H9 (cell line): ENCODE results near the gene EFCAB6. TPM values are rescaled to one million over a fixed set of nuclear protein-coding genes. Genes with fewer than 3 reads are reported as not detected.

Source experiments
- DNase-seq: peaks from one replicate; pipeline ENCODE4 v3.0.0-alpha.2; 2017
- H2AFZ ChIP-seq: one replicate; pipeline ENCODE4 v1.6.1; 2013; ENCODE audit warnings: mild to moderate bottlenecking, low read length, control low read depth, moderate library complexity
- H2AK5ac ChIP-seq: 2 replicates; pipeline ENCODE4 v1.6.1; 2013; ENCODE audit warnings: low read length, control low read depth, mixed read lengths; ENCODE audit not compliant: insufficient read length
- H2BK120ac ChIP-seq: one replicate; pipeline ENCODE4 v1.6.1; 2013; ENCODE audit warnings: low read depth, mild to moderate bottlenecking, low read length, control low read depth, inconsistent platforms; ENCODE audit not compliant: poor library complexity, severe bottlenecking
- H2BK12ac ChIP-seq: 2 replicates; pipeline ENCODE4 v1.6.1; 2013; ENCODE audit warnings: low read length, control low read depth, mixed read lengths, low read depth; ENCODE audit not compliant: insufficient read length
- H2BK15ac ChIP-seq: 2 replicates; pipeline ENCODE4 v1.6.1; 2013; ENCODE audit warnings: low read depth, low read length, control low read depth
- H2BK20ac ChIP-seq: one replicate; pipeline ENCODE4 v1.6.1; 2013; ENCODE audit warnings: low read depth, mild to moderate bottlenecking, low read length, control low read depth, inconsistent platforms; ENCODE audit not compliant: poor library complexity, severe bottlenecking
- H2BK5ac ChIP-seq: 2 replicates; pipeline ENCODE4 v1.6.1; 2013; ENCODE audit warnings: low read length, control low read depth, mixed read lengths; ENCODE audit not compliant: insufficient read length
- H3K14ac ChIP-seq: 2 replicates; pipeline ENCODE4 v1.6.1; 2013; ENCODE audit warnings: low read length, control low read depth; ENCODE audit not compliant: insufficient read depth
- H3K18ac ChIP-seq: 2 replicates; pipeline ENCODE4 v1.6.1; 2013; ENCODE audit warnings: low read depth, mild to moderate bottlenecking, mixed read lengths, low read length, control low read depth; ENCODE audit not compliant: insufficient read length
- H3K23ac ChIP-seq: 2 replicates; pipeline ENCODE4 v1.6.1; 2013; ENCODE audit warnings: low read length, control low read depth, mixed read lengths, low read depth; ENCODE audit not compliant: insufficient read length
- H3K23me2 ChIP-seq: 2 replicates; pipeline ENCODE4 v1.6.1; 2013; ENCODE audit warnings: low read depth, mild to moderate bottlenecking, mixed read lengths, low read length, control low read depth; ENCODE audit not compliant: insufficient read length, poor library complexity, severe bottlenecking
- H3K27ac ChIP-seq: 2 replicates; pipeline ENCODE4 v1.5.1; 2013; ENCODE audit warnings: low read length, control low read depth, mixed read lengths, low read depth; ENCODE audit not compliant: insufficient read length
- H3K27me3 ChIP-seq: 2 replicates; pipeline ENCODE4 v1.6.1; 2013; ENCODE audit warnings: low read length, control low read depth, inconsistent platforms; ENCODE audit not compliant: insufficient read depth
- H3K4ac ChIP-seq: 2 replicates; pipeline ENCODE4 v1.6.1; 2013; ENCODE audit warnings: low read depth, mild to moderate bottlenecking, control low read depth, inconsistent platforms, low read length, moderate library complexity
- H3K4me1 ChIP-seq: 2 replicates; pipeline ENCODE4 v1.6.1; 2013; ENCODE audit warnings: low read length, control low read depth, inconsistent platforms; ENCODE audit not compliant: insufficient read depth
- H3K4me2 ChIP-seq: 2 replicates; pipeline ENCODE4 v1.6.1; 2013; ENCODE audit warnings: low read length, control low read depth, mixed read lengths; ENCODE audit not compliant: insufficient read length, insufficient read depth
- H3K56ac ChIP-seq: 2 replicates; pipeline ENCODE4 v1.6.1; 2013; ENCODE audit warnings: low read depth, mild to moderate bottlenecking, mixed read lengths, low read length, control low read depth; ENCODE audit not compliant: insufficient read length
- H3K79me1 ChIP-seq: 2 replicates; pipeline ENCODE4 v1.6.1; 2013; ENCODE audit warnings: low read depth, mild to moderate bottlenecking, moderate library complexity, low read length, control low read depth, inconsistent platforms; ENCODE audit not compliant: insufficient read depth, poor library complexity, severe bottlenecking
- H3K79me2 ChIP-seq: 2 replicates; pipeline ENCODE4 v1.6.1; 2013; ENCODE audit warnings: low read length, control low read depth, inconsistent platforms; ENCODE audit not compliant: insufficient read depth
- H3K9ac ChIP-seq: 2 replicates; pipeline ENCODE4 v1.6.1; 2013; ENCODE audit warnings: low read length, control low read depth, mixed read lengths; ENCODE audit not compliant: insufficient read length; ENCODE audit errors: extremely low read depth
- H3K9me3 ChIP-seq: one replicate; pipeline ENCODE4 v1.6.1; 2013; ENCODE audit warnings: low read depth, low read length, inconsistent platforms; ENCODE audit not compliant: control insufficient read depth
- H3T11ph ChIP-seq: one replicate; pipeline ENCODE4 v1.6.1; 2013; ENCODE audit warnings: mild to moderate bottlenecking, low read length, control low read depth, inconsistent platforms
- H4K20me1 ChIP-seq: one replicate; pipeline ENCODE4 v1.6.1; 2013; ENCODE audit not compliant: control insufficient read depth, insufficient read length, insufficient read depth
- H4K5ac ChIP-seq: 2 replicates; pipeline ENCODE4 v1.6.1; 2013; ENCODE audit warnings: low read depth, mild to moderate bottlenecking, mixed read lengths, low read length, control low read depth; ENCODE audit not compliant: insufficient read length
- H4K8ac ChIP-seq: replicated peaks from 2 replicates; pipeline ENCODE4 v1.6.1; 2013; ENCODE audit warnings: low read length, control low read depth, mixed read lengths, low read depth; ENCODE audit not compliant: insufficient read length
- H4K91ac ChIP-seq: 2 replicates; pipeline ENCODE4 v1.6.1; 2013; ENCODE audit warnings: low read depth, mild to moderate bottlenecking, moderate library complexity, mixed read lengths, low read length, control low read depth; ENCODE audit not compliant: insufficient read length
- H3K27ac Mint-ChIP-seq, 3 experiments: 2 replicates in 2 of 3; 3 replicates in 1 of 3; pipeline ENCODE4 v1.8.0; 2020 to 2021; ENCODE audit warnings: mixed read lengths in 3 of 3, mild to moderate bottlenecking in 1 of 3, moderate library complexity in 1 of 3
- H3K27me3 Mint-ChIP-seq: 2 replicates; pipeline ENCODE4 v1.8.0; 2021; ENCODE audit warnings: low read depth, mild to moderate bottlenecking, moderate library complexity, mixed read lengths
- H3K36me3 Mint-ChIP-seq, 3 experiments: 2 replicates in 2 of 3; 3 replicates in 1 of 3; pipeline ENCODE4 v1.8.0; 2020 to 2021; ENCODE audit warnings: low read depth in 3 of 3, mixed read lengths in 3 of 3; ENCODE audit not compliant: insufficient read depth in 1 of 3
- H3K4me1 Mint-ChIP-seq, 2 experiments: 2 replicates each; pipeline ENCODE4 v1.8.0; 2020; ENCODE audit warnings: mixed read lengths in 2 of 2
- H3K4me3 Mint-ChIP-seq, 2 experiments: 2 replicates in 1 of 2; 3 replicates in 1 of 2; pipeline ENCODE4 v1.8.0; 2020 to 2021; ENCODE audit warnings: mild to moderate bottlenecking in 2 of 2, mixed read lengths in 2 of 2, moderate library complexity in 1 of 2
- H3K9me3 Mint-ChIP-seq, 2 experiments: 2 replicates in 1 of 2; 3 replicates in 1 of 2; pipeline ENCODE4 v1.8.0; 2020; ENCODE audit warnings: mild to moderate bottlenecking in 2 of 2, mixed read lengths in 2 of 2, moderate library complexity in 1 of 2
- CTCF ChIP-seq: fragments of 200-600 bp; sonication (generic); conservative IDR thresholded peaks from 3 replicates; pipeline ENCODE4 v1.8.0; 2021; ENCODE audit warnings: antibody characterized with exemption, mild to moderate bottlenecking
- WGBS: extraction: QIAGEN DNeasy Blood & Tissue Kit; methylation state at CpG from one replicate; pipeline ENCODE4 v1.1.7; 2013; ENCODE audit warnings: missing lambda C conversion rate, low lambda C conversion rate, mixed read lengths; ENCODE audit not compliant: insufficient read length; ENCODE audit errors: extremely low coverage; 5-methylcytosine and 5-hydroxymethylcytosine counted together
- total RNA-seq: library from RNA; stranded (reverse); gene quantifications from 2 replicates; pipeline ENCODE4 v1.2.1, GENCODE V29; 2021

Gene EFCAB6
- total RNA-seq, 1 experiment from 2014 or later = 0.31 TPM

GRCh38 chr22:43726964-43727543, 85.1 kb downstream of the EFCAB6 start:
- no peak overlapping the region for H2BK15ac ChIP-seq
- H2AFZ ChIP-seq = no peak overlapping the region
- no peak overlapping the region for H2BK5ac ChIP-seq
- H2BK12ac ChIP-seq = no peak overlapping the region
- WGBS = no CpG with 5 or more reads among the region's 1 CpG
- H3K27ac ChIP-seq = no peak overlapping the region
- no peak overlapping the region for H2AK5ac ChIP-seq
- no peak overlapping the region for H4K5ac ChIP-seq
- H3K4me1 ChIP-seq = no peaks in the 10 kb centered on the region
- H3K27me3 ChIP-seq = no peaks in the 10 kb centered on the region
- no peak overlapping the region for H3K4me2 ChIP-seq
- H3K4me3 Mint-ChIP-seq = no peak overlapping the region
- no peak for TF ChIP-seq CTCF
- no peaks in the 10 kb centered on the region for H3K23me2 ChIP-seq
- no peak overlapping the region for H4K91ac ChIP-seq
- H3K23ac ChIP-seq = no peak overlapping the region
- H2BK20ac ChIP-seq = no peak overlapping the region
- H3K9ac ChIP-seq = no peak overlapping the region
- H3K56ac ChIP-seq = no peak overlapping the region
- H3K79me1 ChIP-seq = no peaks in the 10 kb centered on the region
- H3K27me3 Mint-ChIP-seq = peaks cover 14% of the 10 kb centered on the region
- no peak overlapping the region for H4K8ac ChIP-seq
- H3K4ac ChIP-seq = no peak overlapping the region
- H3K18ac ChIP-seq = no peak overlapping the region
- no peak overlapping the region for H3T11ph ChIP-seq
- peaks cover 21 to 23% of the 10 kb centered on the region in 2 experiments for H3K4me1 Mint-ChIP-seq
- H3K9me3 ChIP-seq = no peaks in the 10 kb centered on the region
- no peak overlapping the region for H2BK120ac ChIP-seq
- DNase-seq = no peak
- H3K79me2 ChIP-seq = no peaks in the 10 kb centered on the region
- H3K36me3 Mint-ChIP-seq = no peaks in the 10 kb centered on the region
- no peak overlapping the region for H3K27ac Mint-ChIP-seq
- H4K20me1 ChIP-seq = no peaks in the 10 kb centered on the region
- H3K14ac ChIP-seq = no peak overlapping the region
- no peaks in the 10 kb centered on the region; a peak in 1 of 5 replicates for H3K9me3 Mint-ChIP-seq
